ENCODE measurements around the gene TBC1D2B. TPM values are rescaled to one million over a fixed set of nuclear protein-coding genes. Genes with fewer than 3 reads are reported as not detected.
"Not testable (repeated sequence)": the region's sequence is repeated elsewhere in the genome, so short reads cannot be mapped to it uniquely, and the experiment has no call there.

The TBC1D2B gene
- total RNA-seq, 1 donor from 2014 or later = 62.3 TPM

DNA sequence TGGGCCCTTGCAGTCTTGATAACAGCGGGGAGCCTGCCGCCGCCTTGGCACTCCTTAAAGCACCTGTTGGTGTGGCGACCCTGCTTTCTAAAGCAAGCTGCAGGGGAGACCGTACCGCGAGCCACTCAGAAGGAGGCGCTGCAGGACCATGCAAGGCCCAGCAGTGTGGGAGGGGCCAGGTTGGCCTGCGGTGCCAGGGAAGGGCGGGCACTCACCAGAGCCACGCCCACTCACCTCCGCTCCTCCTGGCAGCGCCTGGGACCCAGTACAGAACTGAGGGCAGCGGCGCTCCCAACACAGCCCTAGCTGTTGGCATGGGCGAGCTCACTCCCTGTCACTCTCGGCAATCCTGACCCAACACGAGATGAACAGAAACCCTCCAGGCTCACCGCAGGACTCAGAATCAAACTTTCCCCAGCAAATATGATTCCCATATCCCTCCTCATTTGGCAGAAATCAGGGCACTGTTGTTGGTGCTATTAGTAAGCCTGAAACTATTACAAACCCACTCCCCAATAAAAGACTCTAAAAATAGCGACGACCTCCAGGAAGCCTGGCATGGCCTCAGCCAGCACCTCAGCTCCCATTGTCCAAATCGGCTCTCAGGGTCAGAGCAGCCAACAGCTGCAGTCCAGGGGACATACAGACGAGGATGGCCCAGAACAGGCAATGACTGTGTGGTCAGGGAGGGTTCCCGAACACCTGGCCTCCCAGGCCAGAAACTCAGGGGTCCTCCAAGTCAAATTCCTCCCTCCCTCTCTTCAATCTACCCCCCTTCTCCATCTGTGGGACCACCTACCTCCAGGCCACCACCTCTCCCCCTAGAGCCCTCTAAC is 77.2 kb downstream of the TBC1D2B start:
- DNase-seq = peak; percentile 93
- intact Hi-C loops (cut with micrococcal nuclease) = loop anchor here (1.0 kb wide), 1 partner anchor 108 kb away; no protein-coding TSS in a partner anchor
- no peaks in the 10 kb centered on the region for H3K9me3 Mint-ChIP-seq
- H3K27ac Mint-ChIP-seq = no peak overlapping the region
- peaks cover 16% of the 10 kb centered on the region for H3K4me1 Mint-ChIP-seq
- H3K36me3 Mint-ChIP-seq (ENCODE audit: low read depth) = peaks cover 54% of the 10 kb centered on the region
- H3K27me3 Mint-ChIP-seq = no peaks in the 10 kb centered on the region
- no peak overlapping the region for H3K4me3 Mint-ChIP-seq

- no peak overlapping the region for H3K4me3 Mint-ChIP-seq
- DNase-seq = no peak
- H3K4me1 Mint-ChIP-seq = peaks cover 14% of the 10 kb centered on the region
- no peaks in the 10 kb centered on the region for H3K9me3 Mint-ChIP-seq
- H3K36me3 Mint-ChIP-seq (ENCODE audit: low read depth) = peaks cover 53% of the 10 kb centered on the region
- intact Hi-C loops (cut with micrococcal nuclease) = no loop called here
- H3K27me3 Mint-ChIP-seq = no peaks in the 10 kb centered on the region
- H3K27ac Mint-ChIP-seq = no peak overlapping the region
Observed at GRCh38 chr15:77999486-77999885, 78.0 kb downstream of the TBC1D2B start.

- H3K27ac Mint-ChIP-seq = no peak overlapping the region
- DNase-seq = no peak
- H3K27me3 Mint-ChIP-seq = no peaks in the 10 kb centered on the region
- no peak overlapping the region for H3K4me3 Mint-ChIP-seq
- H3K36me3 Mint-ChIP-seq (ENCODE audit: low read depth) = peaks cover 50% of the 10 kb centered on the region
- H3K9me3 Mint-ChIP-seq = no peaks in the 10 kb centered on the region
- intact Hi-C loops (cut with micrococcal nuclease) = no loop called here
- peaks cover 14% of the 10 kb centered on the region for H3K4me1 Mint-ChIP-seq
Observed at GRCh38 chr15:77998592-77998991, 78.9 kb downstream of the TBC1D2B start.

- H3K9me3 Mint-ChIP-seq; H3K4me3 Mint-ChIP-seq; H3K27me3 Mint-ChIP-seq; H3K27ac Mint-ChIP-seq; intact Hi-C loops (cut with micrococcal nuclease); DNase-seq: not testable (repeated sequence)
- Mint-ChIP-seq H3K36me3 (ENCODE audit: low read depth) (peaks cover 49% of the 10 kb centered on the region), H3K4me1 (peaks cover 13% of the 10 kb centered on the region)
Observed at GRCh38 chr15:77997761-77998554, 79.6 kb downstream of the TBC1D2B start.

DNA sequence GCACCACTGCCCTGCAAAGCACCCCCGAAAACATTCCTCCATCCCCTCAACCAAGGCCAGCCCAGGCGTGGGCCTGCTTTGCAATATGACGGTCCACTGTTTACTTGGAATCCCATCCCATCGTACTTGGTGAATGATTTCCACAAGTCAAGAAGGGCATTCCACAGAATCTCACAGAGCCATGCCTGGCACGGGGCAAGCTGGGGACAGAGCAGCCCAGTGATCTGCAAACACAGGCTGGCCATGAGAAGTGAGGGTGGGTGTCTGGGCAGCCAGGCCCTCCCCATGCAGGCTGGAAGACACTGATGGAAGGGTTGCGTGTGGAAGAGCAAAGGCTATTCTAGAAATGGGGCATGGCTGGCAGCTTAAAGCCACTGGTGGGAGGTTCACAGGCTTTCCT is 80.3 kb downstream of the TBC1D2B start:
- H3K9me3 Mint-ChIP-seq; H3K27me3 Mint-ChIP-seq; DNase-seq; H3K4me3 Mint-ChIP-seq; intact Hi-C loops (cut with micrococcal nuclease); H3K27ac Mint-ChIP-seq: not testable (repeated sequence)
- peaks cover 46% of the 10 kb centered on the region for H3K36me3 Mint-ChIP-seq (ENCODE audit: low read depth)
- H3K4me1 Mint-ChIP-seq = peaks cover 11% of the 10 kb centered on the region

DNA sequence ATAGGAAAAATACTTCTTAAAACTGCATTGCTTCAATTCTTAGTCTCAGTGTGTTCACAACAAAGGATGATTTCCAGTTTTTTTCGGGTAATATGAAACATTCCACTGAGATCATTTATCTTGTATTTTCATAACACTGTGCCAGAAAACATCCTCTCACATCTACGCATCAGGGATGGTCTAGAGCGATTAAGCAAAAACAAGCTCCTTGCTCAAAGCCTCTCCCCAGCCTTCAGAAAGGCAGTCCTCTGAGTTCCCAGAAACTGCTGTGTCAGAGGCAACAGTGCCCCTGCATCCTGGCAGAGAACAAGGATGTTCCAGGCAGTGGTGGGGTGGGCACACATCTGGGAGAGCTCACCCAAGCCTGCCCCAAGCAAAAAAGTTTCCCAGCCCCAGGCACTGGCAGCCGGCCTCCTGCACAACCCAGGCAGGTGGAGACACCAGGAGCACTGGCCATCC is 80.8 kb downstream of the TBC1D2B start:
- H3K36me3 Mint-ChIP-seq (ENCODE audit: low read depth) = peaks cover 46% of the 10 kb centered on the region
- H3K27ac Mint-ChIP-seq; H3K27me3 Mint-ChIP-seq; H3K4me3 Mint-ChIP-seq; H3K9me3 Mint-ChIP-seq; DNase-seq; intact Hi-C loops (cut with micrococcal nuclease): not testable (repeated sequence)
- H3K4me1 Mint-ChIP-seq = peaks cover 11% of the 10 kb centered on the region

DNA sequence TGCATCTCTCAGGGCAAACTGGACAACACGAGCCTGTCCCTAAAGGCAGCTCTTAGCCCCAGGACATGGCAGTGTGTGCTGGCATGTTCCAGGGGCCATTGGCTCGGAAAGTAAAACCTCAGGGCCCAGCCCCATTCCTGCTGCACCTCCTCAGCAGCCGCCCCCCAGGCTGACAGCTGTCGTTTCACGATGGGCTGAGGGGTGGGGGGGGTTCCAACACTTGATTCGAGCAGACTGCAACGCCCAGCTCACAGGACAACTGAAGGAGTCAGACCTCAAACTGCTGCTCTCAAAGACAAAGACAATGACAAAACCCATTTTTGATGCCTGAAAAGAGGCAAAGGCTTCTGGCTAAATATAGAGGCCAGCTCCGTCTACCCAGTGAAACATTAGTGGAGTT is 81.3 kb downstream of the TBC1D2B start:
- DNase-seq; intact Hi-C loops (cut with micrococcal nuclease); H3K9me3 Mint-ChIP-seq; H3K27ac Mint-ChIP-seq; H3K4me3 Mint-ChIP-seq; H3K27me3 Mint-ChIP-seq: not testable (repeated sequence)
- H3K36me3 Mint-ChIP-seq (ENCODE audit: low read depth) = peaks cover 44% of the 10 kb centered on the region
- H3K4me1 Mint-ChIP-seq = peaks cover 12% of the 10 kb centered on the region

DNA sequence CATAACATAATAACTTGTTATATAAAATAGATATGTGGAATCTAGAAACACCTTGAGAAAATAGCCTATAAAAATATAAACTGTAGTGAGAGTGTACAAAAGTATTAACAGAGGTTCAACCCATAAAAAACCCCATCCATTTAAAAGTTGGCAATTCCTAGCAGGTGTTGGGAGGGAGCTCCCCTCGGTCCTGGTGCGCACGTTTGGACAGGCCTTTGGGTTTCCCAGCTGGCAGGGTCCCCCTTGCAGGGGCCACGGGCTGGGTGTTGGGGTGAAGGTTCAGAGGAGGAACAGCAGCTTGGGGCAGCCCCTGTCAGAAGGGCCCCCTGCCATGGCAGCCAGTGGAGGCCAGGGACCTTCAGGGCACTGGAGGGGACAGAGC is 82.0 kb downstream of the TBC1D2B start:
- H3K4me3 Mint-ChIP-seq; H3K27me3 Mint-ChIP-seq; DNase-seq; H3K27ac Mint-ChIP-seq; H3K9me3 Mint-ChIP-seq; intact Hi-C loops (cut with micrococcal nuclease): not testable (repeated sequence)
- Mint-ChIP-seq H3K36me3 (ENCODE audit: low read depth) (peaks cover 37% of the 10 kb centered on the region), H3K4me1 (peaks cover 12% of the 10 kb centered on the region)

GRCh38 chr15:77994893-77995536 is 82.5 kb downstream of the TBC1D2B start:
- H3K4me3 Mint-ChIP-seq; intact Hi-C loops (cut with micrococcal nuclease); H3K27me3 Mint-ChIP-seq; H3K27ac Mint-ChIP-seq; DNase-seq; H3K9me3 Mint-ChIP-seq: not testable (repeated sequence)
- peaks cover 11% of the 10 kb centered on the region for H3K4me1 Mint-ChIP-seq
- peaks cover 33% of the 10 kb centered on the region for H3K36me3 Mint-ChIP-seq (ENCODE audit: low read depth)

- H3K4me3 Mint-ChIP-seq; H3K9me3 Mint-ChIP-seq; DNase-seq; intact Hi-C loops (cut with micrococcal nuclease); H3K27ac Mint-ChIP-seq; H3K27me3 Mint-ChIP-seq: not testable (repeated sequence)
- peaks cover 29% of the 10 kb centered on the region for H3K36me3 Mint-ChIP-seq (ENCODE audit: low read depth)
- peaks cover 11% of the 10 kb centered on the region for H3K4me1 Mint-ChIP-seq
Observed at GRCh38 chr15:77993970-77994693, 83.4 kb downstream of the TBC1D2B start.

DNA sequence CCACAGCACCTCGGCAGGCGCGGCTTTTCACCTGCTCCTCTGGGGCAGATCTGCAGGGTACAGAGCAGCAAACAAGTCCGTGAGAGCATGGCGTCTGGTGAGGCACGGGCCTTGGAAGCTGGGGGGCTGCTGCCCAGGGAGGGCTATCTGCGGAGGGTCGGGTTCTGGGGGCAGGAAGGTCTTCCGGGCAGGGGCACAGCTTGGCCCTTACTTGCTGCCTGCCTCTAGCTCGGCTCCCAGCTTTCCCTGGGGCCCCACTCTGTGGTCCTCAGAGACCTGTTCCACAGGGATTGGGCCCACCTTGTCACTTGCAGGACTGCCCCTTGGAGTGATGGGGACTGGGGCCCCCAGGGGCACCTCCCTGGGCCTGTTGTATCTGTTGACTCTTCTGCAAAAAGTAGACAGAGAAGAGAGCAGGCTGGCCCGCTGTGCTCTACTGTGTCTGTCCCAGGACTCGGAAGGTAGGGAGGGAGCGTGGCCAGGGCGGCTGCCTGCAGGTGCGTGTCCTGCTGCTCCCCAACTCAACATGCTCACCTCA is 84.1 kb downstream of the TBC1D2B start:
- no peak for DNase-seq
- Mint-ChIP-seq H3K27ac (no peak overlapping the region), H3K4me1 (peaks cover 11% of the 10 kb centered on the region), H3K36me3 (ENCODE audit: low read depth) (peaks cover 27% of the 10 kb centered on the region), H3K27me3 (no peaks in the 10 kb centered on the region), H3K4me3 (no peak overlapping the region), H3K9me3 (no peaks in the 10 kb centered on the region)
- intact Hi-C loops (cut with micrococcal nuclease) = no loop called here

DNA sequence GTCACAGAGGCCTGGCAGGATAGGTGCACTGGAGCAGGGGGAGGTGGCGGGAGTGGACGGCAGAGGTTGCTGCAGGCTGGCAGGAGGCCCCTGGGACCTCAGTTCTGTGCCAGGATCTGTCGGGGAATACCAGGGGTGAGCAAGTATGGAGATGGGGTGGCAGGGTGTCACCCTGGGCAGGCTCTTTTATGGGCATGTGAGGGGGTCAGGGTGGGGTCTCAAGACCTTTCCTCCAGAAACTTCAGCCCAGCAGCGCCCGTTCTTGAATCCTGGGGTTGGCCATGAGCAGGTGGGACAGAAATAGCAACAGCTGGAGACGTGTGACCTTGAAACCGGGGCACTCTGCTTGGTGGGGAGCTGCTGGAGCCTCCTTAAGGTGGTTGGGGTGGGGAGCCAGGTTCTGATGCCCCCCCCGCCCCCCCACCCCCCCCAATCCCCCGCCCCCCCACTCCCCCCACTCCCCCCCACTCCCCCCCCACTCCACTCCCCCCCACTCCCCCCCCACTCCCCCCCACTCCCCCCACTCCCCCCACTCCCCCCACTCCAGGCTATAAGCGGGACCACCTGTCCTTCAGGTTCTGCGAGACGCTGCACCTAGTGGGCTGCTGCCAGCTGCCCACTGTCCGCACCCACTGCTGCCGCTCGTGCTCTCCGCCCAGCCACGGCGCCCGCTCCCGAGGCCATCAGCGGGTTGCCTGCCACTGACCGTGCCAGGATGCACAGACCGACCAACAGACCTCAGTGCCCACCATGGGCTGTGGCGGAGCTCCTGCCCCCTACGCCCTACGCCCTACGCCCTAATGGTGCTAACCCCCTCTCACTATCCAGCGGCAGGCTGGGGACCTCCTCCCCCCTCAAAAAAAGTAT is 84.9 kb downstream of the TBC1D2B start:
- intact Hi-C loops (cut with micrococcal nuclease) = no loop called here
- Mint-ChIP-seq H3K27me3 (no peaks in the 10 kb centered on the region), H3K9me3 (no peaks in the 10 kb centered on the region), H3K4me1 (peaks cover 11% of the 10 kb centered on the region), H3K27ac (no peak overlapping the region), H3K4me3 (no peak overlapping the region), H3K36me3 (ENCODE audit: low read depth) (peaks cover 22% of the 10 kb centered on the region)
- no peak for DNase-seq

All from activated CD4-positive, alpha-beta T cell treated with anti-CD3 and anti-CD28 coated beads, Interleukin-2, amount 10 ng/mL, durations not matched to agents 24 days and 14 days (primary cell).